Right ventricle myocardium inferior (tissue), 1 donor: ENCODE results near the gene PRIMA1. TPM values are rescaled to one million over a fixed set of nuclear protein-coding genes. Genes with fewer than 3 reads are reported as not detected.

Experiments
- ATAC-seq: fragments of 200-7000 bp; cut with Tn5 transposase; one replicate; pipeline ENCODE4 v1.9.1; 2020; ENCODE audit warnings: mild to moderate bottlenecking, moderate library complexity
- DNase-seq: peaks from one replicate; pipeline ENCODE4 v3.0.0; 2021; ENCODE audit errors: missing footprints
- intact Hi-C: fragments of 100-400 bp; cut with DNase I; formaldehyde crosslinking; loops from one replicate; pipeline ENCODE4 v1.11.0; 2022
- total RNA-seq: library from RNA; stranded (reverse); fragmentation: NEBNext Ultra II Directional; extraction: Animal tissue kit (Norgen Biotek cat#: 25700); gene quantifications from one replicate; pipeline ENCODE4 v1.2.1, GENCODE V29; 2021
- donor health status: DM: no; HTN: yes; CAD: no; lungs with severe emphysema.

The PRIMA1 gene
- total RNA-seq, 1 donor from 2014 or later = 10.3 TPM

GRCh38 chr14:93799617-93799988 lies 11.3 kb upstream of the PRIMA1 start:
- ATAC-seq (no peak), DNase-seq (no peak)
- intact Hi-C loops = no loop called here

GRCh38 chr14:93797536-93797935 lies 9.3 kb upstream of the PRIMA1 start:
- intact Hi-C loops = no loop called here

GRCh38 chr14:93797071-93797470 lies 8.8 kb upstream of the PRIMA1 start:
- ATAC-seq = no peak
- intact Hi-C loops = no loop called here

More at GRCh38 chr14:93797536-93797935, 9.3 kb upstream of the PRIMA1 start:
- DNase-seq (no peak), ATAC-seq (no peak)

GRCh38 chr14:93794756-93795155 lies 6.5 kb upstream of the PRIMA1 start:
- DNase-seq (no peak), ATAC-seq (no peak)
- intact Hi-C loops = no loop called here

More at GRCh38 chr14:93797071-93797470, 8.8 kb upstream of the PRIMA1 start:
- DNase-seq = no peak

- ATAC-seq = no peak
- DNase-seq = no peak
- intact Hi-C loops = no loop called here
Observed at GRCh38 chr14:93793555-93794324, 5.5 kb upstream of the PRIMA1 start.

GRCh38 chr14:93792391-93792790 lies 4.1 kb upstream of the PRIMA1 start:
- intact Hi-C loops = no loop called here
- DNase-seq (no peak), ATAC-seq (no peak)

- ATAC-seq = no peak
- intact Hi-C loops = no loop called here
- DNase-seq = no peak
Observed at GRCh38 chr14:93790966-93791365, 2.7 kb upstream of the PRIMA1 start.

GRCh38 chr14:93789228-93790130 lies 1.2 kb upstream of the PRIMA1 start:
- ATAC-seq (peak; percentile 18), DNase-seq (no peak)
- intact Hi-C loops = loop anchor here (1.0 kb wide), 2 partner anchors 52 to 134 kb away; no protein-coding TSS in a partner anchor

- ATAC-seq (peak; percentile 93), DNase-seq (peak; percentile 75)
- intact Hi-C loops = loop anchor here (1.0 kb wide), 2 partner anchors 51 to 133 kb away; no protein-coding TSS in a partner anchor
Observed at GRCh38 chr14:93788543-93789227, 400 bp upstream of the PRIMA1 start.

- DNase-seq (no peak), ATAC-seq (no peak)
- intact Hi-C loops = no loop called here
Observed at GRCh38 chr14:93787465-93788292, 606 bp downstream of the PRIMA1 start.

- ATAC-seq = no peak
- intact Hi-C loops = no loop called here
- DNase-seq = no peak
Observed at GRCh38 chr14:93785423-93785822, 2.9 kb downstream of the PRIMA1 start.

- ATAC-seq (no peak), DNase-seq (no peak)
- intact Hi-C loops = no loop called here
Observed at GRCh38 chr14:93784878-93785277, 3.4 kb downstream of the PRIMA1 start.

GRCh38 chr14:93780813-93781400 lies 7.4 kb downstream of the PRIMA1 start:
- ATAC-seq (no peak), DNase-seq (no peak)
- intact Hi-C loops = no loop called here

GRCh38 chr14:93778856-93779629 lies 9.2 kb downstream of the PRIMA1 start:
- ATAC-seq = no peak
- intact Hi-C loops = no loop called here
- DNase-seq = no peak

GRCh38 chr14:93778453-93778852 lies 9.8 kb downstream of the PRIMA1 start:
- ATAC-seq = no peak
- intact Hi-C loops = no loop called here
- no peak for DNase-seq

- intact Hi-C loops = no loop called here
- DNase-seq = no peak
- no peak for ATAC-seq
Observed at GRCh38 chr14:93775744-93776143, 12.5 kb downstream of the PRIMA1 start.

- no peak for ATAC-seq
- intact Hi-C loops = no loop called here
Observed at GRCh38 chr14:93775158-93775557, 13.1 kb downstream of the PRIMA1 start.

More at GRCh38 chr14:93775158-93775557, 13.1 kb downstream of the PRIMA1 start:
- DNase-seq = no peak
